ENCODE data around the gene TRNT1. TPM values are rescaled to one million over a fixed set of nuclear protein-coding genes. Genes with fewer than 3 reads are reported as not detected.

Gene TRNT1
- total RNA-seq, 1 donor = 22.4 TPM

DNA sequence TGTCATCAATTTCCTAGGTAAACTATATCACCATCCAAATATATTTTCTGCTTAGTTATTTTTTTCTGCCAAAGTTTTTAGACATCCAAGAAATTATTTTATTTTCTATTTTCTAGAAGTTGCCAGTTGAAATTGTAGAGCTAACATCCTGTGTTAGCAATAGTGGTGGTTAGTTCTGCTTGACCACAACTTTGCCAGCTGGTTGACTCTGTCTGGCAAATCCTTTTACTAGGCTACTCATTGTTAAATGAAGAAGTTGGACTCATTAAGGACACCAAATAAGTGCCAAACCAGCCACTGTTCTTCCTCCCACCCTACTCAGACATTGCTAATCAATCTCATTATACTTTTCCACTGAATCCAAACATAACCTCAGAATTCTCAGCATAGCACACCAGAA, 68.1 kb downstream of the TRNT1 start:
- TF ChIP-seq, protein P1, sequence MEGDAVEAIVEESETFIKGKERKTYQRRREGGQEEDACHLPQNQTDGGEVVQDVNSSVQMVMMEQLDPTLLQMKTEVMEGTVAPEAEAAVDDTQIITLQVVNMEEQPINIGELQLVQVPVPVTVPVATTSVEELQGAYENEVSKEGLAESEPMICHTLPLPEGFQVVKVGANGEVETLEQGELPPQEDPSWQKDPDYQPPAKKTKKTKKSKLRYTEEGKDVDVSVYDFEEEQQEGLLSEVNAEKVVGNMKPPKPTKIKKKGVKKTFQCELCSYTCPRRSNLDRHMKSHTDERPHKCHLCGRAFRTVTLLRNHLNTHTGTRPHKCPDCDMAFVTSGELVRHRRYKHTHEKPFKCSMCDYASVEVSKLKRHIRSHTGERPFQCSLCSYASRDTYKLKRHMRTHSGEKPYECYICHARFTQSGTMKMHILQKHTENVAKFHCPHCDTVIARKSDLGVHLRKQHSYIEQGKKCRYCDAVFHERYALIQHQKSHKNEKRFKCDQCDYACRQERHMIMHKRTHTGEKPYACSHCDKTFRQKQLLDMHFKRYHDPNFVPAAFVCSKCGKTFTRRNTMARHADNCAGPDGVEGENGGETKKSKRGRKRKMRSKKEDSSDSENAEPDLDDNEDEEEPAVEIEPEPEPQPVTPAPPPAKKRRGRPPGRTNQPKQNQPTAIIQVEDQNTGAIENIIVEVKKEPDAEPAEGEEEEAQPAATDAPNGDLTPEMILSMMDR (IDR thresholded peaks at IDR 0.05; ENCODE audit: extremely low read depth, low read depth, low read length) = no peak
- Histone ChIP-seq H3K9me3 (ENCODE audit: low read depth, low read length) (no peaks in the 10 kb centered on the region), H3K27me3 (ENCODE audit: insufficient read depth, low read length) (no peaks in the 10 kb centered on the region), H3K4me2 (ENCODE audit: insufficient read depth, low read length) (no peak overlapping the region), H3K4me1 (ENCODE audit: insufficient read depth, low read length) (no peaks in the 10 kb centered on the region), H2AFZ (ENCODE audit: low read length) (no peak overlapping the region), H3K36me3 (ENCODE audit: insufficient read depth, low read length) (no peaks in the 10 kb centered on the region), H3K79me2 (ENCODE audit: insufficient read depth, low read length) (no peaks in the 10 kb centered on the region), H3K4me3 (ENCODE audit: insufficient read depth, low read length) (no peak overlapping the region), H4K20me1 (ENCODE audit: insufficient read depth, low read length) (no peaks in the 10 kb centered on the region), H3K27ac (ENCODE audit: low read depth, low read length) (no peak overlapping the region)
- DNase-seq (ENCODE audit: insufficient read length, low spot score, missing footprints) = no peak

DNA sequence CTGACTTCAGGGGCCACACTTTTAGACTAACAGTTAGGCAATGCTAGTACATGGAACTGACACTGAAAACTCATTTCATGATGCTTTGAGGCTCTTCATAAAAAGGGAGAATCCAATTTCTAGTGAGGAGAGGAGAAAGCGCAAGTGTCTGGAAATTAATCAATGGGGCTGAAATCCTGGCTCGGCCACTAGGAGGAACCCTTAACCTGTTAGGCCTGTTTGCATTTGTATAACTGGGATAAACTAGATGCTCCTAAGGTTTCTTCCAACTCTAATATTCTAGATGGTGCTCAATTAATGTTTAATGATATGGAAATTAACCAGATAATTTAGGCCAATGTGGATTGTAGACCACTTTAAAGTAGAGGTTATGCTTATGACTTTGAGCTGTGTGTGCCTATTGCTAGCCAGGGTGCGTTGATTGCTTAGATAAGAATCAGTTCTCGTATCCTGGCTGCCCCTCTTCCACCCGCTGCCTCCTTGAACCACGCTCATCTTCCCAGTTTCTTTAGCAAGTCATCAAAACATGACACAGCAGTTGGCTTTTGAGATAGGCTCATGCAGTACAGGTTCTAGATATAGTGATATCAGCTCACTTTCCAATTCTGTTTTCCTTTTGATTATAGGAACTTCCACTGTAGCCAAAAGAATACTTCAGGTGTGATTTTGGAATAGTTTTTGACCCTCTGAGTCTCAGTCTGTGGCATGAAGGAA, 69.6 kb downstream of the TRNT1 start:
- TF ChIP-seq, protein P1 (IDR thresholded peaks at IDR 0.05; ENCODE audit: extremely low read depth, low read depth, low read length) = peak; percentile 49
- Histone ChIP-seq H3K79me2 (ENCODE audit: insufficient read depth, low read length) (no peaks in the 10 kb centered on the region), H3K4me2 (ENCODE audit: insufficient read depth, low read length) (no peak overlapping the region), H3K4me1 (ENCODE audit: insufficient read depth, low read length) (no peaks in the 10 kb centered on the region), H3K27ac (ENCODE audit: low read depth, low read length) (no peak overlapping the region), H3K36me3 (ENCODE audit: insufficient read depth, low read length) (no peaks in the 10 kb centered on the region), H4K20me1 (ENCODE audit: insufficient read depth, low read length) (no peaks in the 10 kb centered on the region), H3K4me3 (ENCODE audit: insufficient read depth, low read length) (no peak overlapping the region), H3K9me3 (ENCODE audit: low read depth, low read length) (no peaks in the 10 kb centered on the region), H3K27me3 (ENCODE audit: insufficient read depth, low read length) (no peaks in the 10 kb centered on the region), H2AFZ (ENCODE audit: low read length) (no peak overlapping the region)
- DNase-seq (ENCODE audit: insufficient read length, low spot score, missing footprints) = no peak

Small RNAs within 50 kb of the gene (small RNA-seq; reads per million reads assigned to genes)
- not detected for gene RF00416

Other genes starting within 250 kb of the TRNT1 start
- gene IL5RA, start 16.6 kb upstream of the TRNT1 start, total RNA-seq = not detected in 2 replicates
- 62.5 and 76.0 TPM in 2 replicates for gene CRBN, start 52.8 kb downstream of the TRNT1 start, total RNA-seq

Data from osteoblast (primary cell).